GM21367 (cell line): Measurements from ENCODE around the gene NAALADL2.
"Not testable (repeated sequence)": the region's sequence is repeated elsewhere in the genome, so short reads cannot be mapped to it uniquely, and the experiment has no call there.

ENCODE experiments used
- ATAC-seq: cut with Tn5 transposase; IDR thresholded peaks from one replicate; pipeline ENCODE4 v1.9.1; 2021; ENCODE audit not compliant: unreplicated experiment

NAALADL2 gene

GRCh38 chr3:175807175-175807574 lies 948.0 kb downstream of the NAALADL2 start:
- ATAC-seq: no peak

GRCh38 chr3:175818811-175819464 lies 959.8 kb downstream of the NAALADL2 start:
- ATAC-seq: peak; percentile 51

- ATAC-seq: not testable (repeated sequence)
Measured at GRCh38 chr3:175822766-175823491, 963.8 kb downstream of the NAALADL2 start.

- ATAC-seq: not testable (repeated sequence)
Measured at GRCh38 chr3:175825016-175825580, 966.0 kb downstream of the NAALADL2 start.

GRCh38 chr3:175826759-175827158 lies 967.6 kb downstream of the NAALADL2 start:
- ATAC-seq: no peak

- ATAC-seq: not testable (repeated sequence)
Measured at GRCh38 chr3:175829809-175830208, 970.7 kb downstream of the NAALADL2 start.

- ATAC-seq: not testable (repeated sequence)
Measured at GRCh38 chr3:175835763-175836162, 976.6 kb downstream of the NAALADL2 start.

- no peak for ATAC-seq
Measured at GRCh38 chr3:175836617-175837016, 977.5 kb downstream of the NAALADL2 start.

- ATAC-seq: no peak
Measured at GRCh38 chr3:175837962-175838361, 978.8 kb downstream of the NAALADL2 start.

GRCh38 chr3:175839366-175840005 lies 980.4 kb downstream of the NAALADL2 start:
- no peak for ATAC-seq

GRCh38 chr3:175851541-175851940 lies 992.4 kb downstream of the NAALADL2 start:
- ATAC-seq: no peak

GRCh38 chr3:175852560-175852959 lies 993.4 kb downstream of the NAALADL2 start:
- ATAC-seq: no peak

- no peak for ATAC-seq
Measured at GRCh38 chr3:175857666-175858270, 998.6 kb downstream of the NAALADL2 start.
